ENCODE measurements around the gene ARSG. TPM values are rescaled to one million over a fixed set of nuclear protein-coding genes. Genes with fewer than 3 reads are reported as not detected.

The ARSG gene
- total and polyA plus RNA-seq, 2 donors (not counting 3 experiments of a cell fraction or from before 2014, with no cell fraction given), result 3.9 to 7.0 TPM

DNA sequence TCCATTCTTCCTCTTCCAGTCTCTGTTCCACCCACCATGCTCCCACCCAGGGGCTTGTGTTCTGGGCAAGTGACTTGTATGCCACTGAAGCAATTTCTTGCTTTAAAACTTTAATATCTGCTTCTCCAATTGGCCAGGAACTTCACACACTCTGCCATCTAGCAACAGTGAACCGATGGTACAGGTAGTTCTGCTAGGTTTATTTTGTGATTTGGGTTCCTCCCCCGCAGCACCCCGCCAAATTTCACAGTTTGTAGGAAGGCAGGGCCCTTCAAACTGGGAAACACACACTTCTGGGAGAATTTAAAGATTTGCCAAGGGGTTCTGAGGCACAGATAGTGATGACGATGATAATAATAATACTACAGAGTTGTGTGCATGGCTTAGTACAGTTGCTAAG lies 3.3 kb downstream of the ARSG start:
- intact Hi-C loops (cut with micrococcal nuclease), result no loop called here
- CTCF ChIA-PET, result interaction anchor here (1.1 kb wide), 1 partner anchor 104 kb away, joined by 6 read pairs; no protein-coding TSS in a partner anchor
- H2AFZ ChIP-seq (ENCODE audit: low read depth, low read length), result no peak overlapping the region
- H3K27me3 ChIP-seq (ENCODE audit: control insufficient read depth in 2 of 2, insufficient read depth in 2 of 2, low read length in 2 of 2), result no peaks in the 10 kb centered on the region
- no peak for FAIRE-seq
- no peak overlapping the region for H3K9ac ChIP-seq (replicated peaks; ENCODE audit: extremely low read depth, insufficient read depth, low read length)
- no peak for DNase-seq (ENCODE audit: low read depth, low spot score)
- no peaks in the 10 kb centered on the region for H3K9me1 ChIP-seq (replicated peaks; ENCODE audit: control insufficient read depth, extremely low read depth, insufficient read depth, low read length)
- H3K27ac ChIP-seq (ENCODE audit: insufficient read depth, low read depth, low read length), result no peak overlapping the region
- no TSS peak for BruUV-seq (replicated peaks)
- no peak overlapping the region for H3K4me2 ChIP-seq (ENCODE audit: insufficient read depth, low read length)
- no peak overlapping the region for H3K4me3 ChIP-seq (replicated peaks in 1 of 3; ENCODE audit: insufficient read depth in 1 of 3, low read depth in 1 of 3, low read length in 3 of 3)
- POLR2A ChIA-PET, result no interaction called here
- no peaks in the 10 kb centered on the region for H3K9me3 ChIP-seq (replicated peaks; ENCODE audit: control insufficient read depth, insufficient read depth, low read length)
- TF ChIP-seq, protein P1, sequence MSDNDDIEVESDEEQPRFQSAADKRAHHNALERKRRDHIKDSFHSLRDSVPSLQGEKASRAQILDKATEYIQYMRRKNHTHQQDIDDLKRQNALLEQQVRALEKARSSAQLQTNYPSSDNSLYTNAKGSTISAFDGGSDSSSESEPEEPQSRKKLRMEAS (IDR thresholded peaks at IDR 0.05; ENCODE audit: insufficient read depth, insufficient read length), result no peak
- no peak for TF ChIP-seq JUN (IDR thresholded peaks at IDR 0.05; ENCODE audit: borderline replicate concordance, insufficient read depth, insufficient read length, low read depth)
- TF ChIP-seq, protein P2, sequence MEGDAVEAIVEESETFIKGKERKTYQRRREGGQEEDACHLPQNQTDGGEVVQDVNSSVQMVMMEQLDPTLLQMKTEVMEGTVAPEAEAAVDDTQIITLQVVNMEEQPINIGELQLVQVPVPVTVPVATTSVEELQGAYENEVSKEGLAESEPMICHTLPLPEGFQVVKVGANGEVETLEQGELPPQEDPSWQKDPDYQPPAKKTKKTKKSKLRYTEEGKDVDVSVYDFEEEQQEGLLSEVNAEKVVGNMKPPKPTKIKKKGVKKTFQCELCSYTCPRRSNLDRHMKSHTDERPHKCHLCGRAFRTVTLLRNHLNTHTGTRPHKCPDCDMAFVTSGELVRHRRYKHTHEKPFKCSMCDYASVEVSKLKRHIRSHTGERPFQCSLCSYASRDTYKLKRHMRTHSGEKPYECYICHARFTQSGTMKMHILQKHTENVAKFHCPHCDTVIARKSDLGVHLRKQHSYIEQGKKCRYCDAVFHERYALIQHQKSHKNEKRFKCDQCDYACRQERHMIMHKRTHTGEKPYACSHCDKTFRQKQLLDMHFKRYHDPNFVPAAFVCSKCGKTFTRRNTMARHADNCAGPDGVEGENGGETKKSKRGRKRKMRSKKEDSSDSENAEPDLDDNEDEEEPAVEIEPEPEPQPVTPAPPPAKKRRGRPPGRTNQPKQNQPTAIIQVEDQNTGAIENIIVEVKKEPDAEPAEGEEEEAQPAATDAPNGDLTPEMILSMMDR (IDR thresholded peaks at IDR 0.05; ENCODE audit: extremely low read depth in 1 of 2, insufficient read depth in 1 of 2, low read depth in 1 of 2, low read length in 2 of 2), result no peak
- no peak for TF ChIP-seq MYC (IDR thresholded peaks at IDR 0.05; ENCODE audit: low read depth, low read length)
- TF ChIP-seq POLR2AphosphoS5 (IDR thresholded peaks at IDR 0.05; ENCODE audit: insufficient read depth, low read depth, low read length), result no peak
- TF ChIP-seq EZH2 (IDR thresholded peaks at IDR 0.05; ENCODE audit: borderline replicate concordance, low read depth, low read length, severe bottlenecking), result no peak
- TF ChIP-seq FOS (IDR thresholded peaks at IDR 0.05; ENCODE audit: borderline replicate concordance, insufficient read depth, low read length), result no peak
- TF ChIP-seq POLR2A (IDR thresholded peaks at IDR 0.05; ENCODE audit: low read depth, low read length), result no peak
- TF ChIP-seq GATA2 (IDR thresholded peaks at IDR 0.05; ENCODE audit: insufficient read depth, insufficient read length, low read depth, low read length), result no peak
- dilution Hi-C loops (cut with MboI; ENCODE audit: extremely low pct_ligation_motif_present, low sequenced_read_pairs), result no loop called here
- H3K36me3 ChIP-seq (ENCODE audit: control insufficient read depth in 2 of 2, extremely low read depth in 1 of 2, insufficient read depth in 2 of 2, low read length in 2 of 2), result no peaks in the 10 kb centered on the region
- no peaks in the 10 kb centered on the region for H3K79me2 ChIP-seq (ENCODE audit: control insufficient read depth, insufficient read depth, low read length)
- H3K4me1 ChIP-seq (ENCODE audit: control insufficient read depth, extremely low read depth, insufficient read depth, low read length), result peaks cover 15% of the 10 kb centered on the region
- H4K20me1 ChIP-seq (replicated peaks; ENCODE audit: control insufficient read depth, extremely low read depth, insufficient read depth, low read length), result no peaks in the 10 kb centered on the region
